Ishikawa (cell line): ENCODE data around the gene POLN.

ENCODE experiments used
- CEBPB ChIP-seq: IDR thresholded peaks from 2 replicates; pipeline ENCODE4 v1.6.1; 2012
- EP300 ChIP-seq: IDR thresholded peaks from 2 replicates; pipeline ENCODE4 v1.6.1; 2012; ENCODE audit warnings: borderline replicate concordance
- MAX ChIP-seq: IDR thresholded peaks from 2 replicates; pipeline ENCODE4 v1.6.1; 2012
- NFIC ChIP-seq: IDR thresholded peaks from 2 replicates; pipeline ENCODE4 v1.6.1; 2012
- RAD21 ChIP-seq: IDR thresholded peaks from 2 replicates; pipeline ENCODE4 v1.6.1; 2012; ENCODE audit warnings: low read depth
- TAF1 ChIP-seq: IDR thresholded peaks from 2 replicates; pipeline ENCODE4 v1.6.1; 2012; ENCODE audit warnings: low read depth, mild to moderate bottlenecking
- TCF12 ChIP-seq: IDR thresholded peaks from 2 replicates; pipeline ENCODE4 v1.6.1; 2012; ENCODE audit warnings: low read depth
- YY1 ChIP-seq: IDR thresholded peaks from 2 replicates; pipeline ENCODE4 v1.6.1; 2012; ENCODE audit warnings: low read depth
- ZBTB7A ChIP-seq: IDR thresholded peaks from 2 replicates; pipeline ENCODE4 v1.6.1; 2012; ENCODE audit warnings: low read depth

DNA sequence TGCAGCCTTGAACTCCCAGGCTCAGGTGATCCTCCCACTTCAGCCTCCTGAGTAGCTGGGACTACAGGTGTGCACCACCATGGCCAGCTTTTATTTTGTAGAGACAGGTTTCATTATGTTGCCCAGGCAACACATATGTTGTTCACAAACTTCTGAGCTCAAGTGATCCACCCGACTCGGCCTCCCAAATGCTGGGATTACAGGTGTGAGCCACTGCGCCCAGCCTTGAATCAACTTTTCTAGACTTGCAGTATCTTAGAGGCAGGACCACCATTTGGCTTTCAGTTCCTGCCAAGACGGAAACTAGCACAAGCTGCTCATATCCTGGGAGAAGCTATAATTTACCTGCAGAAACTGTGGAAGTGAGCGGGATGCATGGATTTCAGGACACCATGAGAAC lies 162.9 kb downstream of the POLN start:
- TF ChIP-seq YY1: no peak
- TF ChIP-seq TAF1: no peak
- no peak for TF ChIP-seq EP300
- no peak for TF ChIP-seq MAX
- TF ChIP-seq NFIC: no peak
- no peak for TF ChIP-seq CEBPB
- no peak for TF ChIP-seq ZBTB7A
- TF ChIP-seq TCF12: no peak
- no peak for TF ChIP-seq RAD21
